Neural progenitor cell (in vitro differentiated cells): Measurements from ENCODE around the gene CSAG3. TPM values are rescaled to one million over a fixed set of nuclear protein-coding genes. Genes with fewer than 3 reads are reported as not detected.
"Not testable (repeated sequence)": the region's sequence is repeated elsewhere in the genome, so short reads cannot be mapped to it uniquely, and the experiment has no call there.

Experiments used
- DNase-seq: peaks from one replicate; pipeline ENCODE4 v3.0.0-alpha.2; 2016; ENCODE audit warnings: low spot score
- H2AFZ ChIP-seq: fragments of 200-600 bp; sonication (generic); replicated peaks from 2 replicates; pipeline ENCODE4 v1.6.1; 2016; ENCODE audit warnings: antibody characterized with exemption
- H3F3A ChIP-seq: fragments of 200-600 bp; sonication (generic); 2 replicates; pipeline ENCODE4 v1.6.1; 2016; ENCODE audit warnings: antibody characterized with exemption, low read depth
- H3K27ac ChIP-seq: fragments of 200-600 bp; sonication (generic); 2 replicates; pipeline ENCODE4 v1.5.1; 2016; ENCODE audit warnings: mild to moderate bottlenecking
- H3K27me3 ChIP-seq: fragments of 200-600 bp; sonication (generic); 2 replicates; pipeline ENCODE4 v1.6.1; 2016; ENCODE audit warnings: mild to moderate bottlenecking, moderate library complexity
- H3K36me3 ChIP-seq: fragments of 200-600 bp; sonication (generic); 2 replicates; pipeline ENCODE4 v1.5.1; 2016
- H3K4me1 ChIP-seq: fragments of 200-600 bp; sonication (generic); 2 replicates; pipeline ENCODE4 v1.6.1; 2016; ENCODE audit warnings: mixed run types
- H3K4me2 ChIP-seq: fragments of 200-600 bp; sonication (generic); 2 replicates; pipeline ENCODE4 v1.6.1; 2016
- H3K4me3 ChIP-seq: fragments of 200-600 bp; sonication (generic); 2 replicates; pipeline ENCODE4 v1.5.1; 2016
- H3K79me2 ChIP-seq: fragments of 200-600 bp; sonication (generic); 2 replicates; pipeline ENCODE4 v1.6.1; 2016; ENCODE audit warnings: low read depth
- H3K9ac ChIP-seq: fragments of 200-600 bp; sonication (generic); 2 replicates; pipeline ENCODE4 v1.6.1; 2016
- H3K9me3 ChIP-seq: fragments of 200-600 bp; sonication (generic); 2 replicates; pipeline ENCODE4 v1.5.1; 2016; ENCODE audit warnings: low read depth
- H4K20me1 ChIP-seq: fragments of 200-600 bp; sonication (generic); 2 replicates; pipeline ENCODE4 v1.6.1; 2016; ENCODE audit warnings: low read depth
- H3K27ac Mint-ChIP-seq: 3 replicates; pipeline ENCODE4 v1.8.0; 2021; ENCODE audit warnings: mixed read lengths
- H3K27me3 Mint-ChIP-seq: 2 replicates; pipeline ENCODE4 v1.8.0; 2022; ENCODE audit warnings: low read depth, mild to moderate bottlenecking, inconsistent platforms, moderate library complexity, mixed read lengths; ENCODE audit not compliant: insufficient read depth
- H3K36me3 Mint-ChIP-seq: 3 replicates; pipeline ENCODE4 v1.8.0; 2021; ENCODE audit warnings: mixed read lengths
- H3K4me1 Mint-ChIP-seq: 3 replicates; pipeline ENCODE4 v1.8.0; 2021; ENCODE audit warnings: mixed read lengths
- H3K4me3 Mint-ChIP-seq: 3 replicates; pipeline ENCODE4 v1.8.0; 2021; ENCODE audit warnings: mild to moderate bottlenecking, moderate library complexity, mixed read lengths
- H3K9me3 Mint-ChIP-seq: 3 replicates; pipeline ENCODE4 v1.8.0; 2020; ENCODE audit warnings: mixed read lengths
- CTCF ChIP-seq: fragments of 200-600 bp; sonication (generic); IDR thresholded peaks from 2 replicates; pipeline ENCODE4 v1.5.1; 2017; ENCODE audit warnings: antibody characterized with exemption, mild to moderate bottlenecking
- EZH2 ChIP-seq: fragments of 200-600 bp; sonication (generic); IDR thresholded peaks from 2 replicates; pipeline ENCODE4 v1.6.1; 2017; ENCODE audit warnings: antibody characterized with exemption, mild to moderate bottlenecking, moderate library complexity
- EZH2phosphoT487 ChIP-seq: fragments of 200-600 bp; sonication (generic); IDR thresholded peaks from 2 replicates; pipeline ENCODE4 v1.6.1; 2017; ENCODE audit warnings: antibody characterized with exemption
- total RNA-seq: library from RNA; depleted of rRNA; stranded (reverse); fragments of >200 nt; gene quantifications from 2 replicates; pipeline ENCODE4 v1.2.3, GENCODE V29; 2015; ENCODE audit warnings: low replicate concordance

The CSAG3 gene
- total RNA-seq: not detected in 2 replicates

GRCh38 chrX:152758918-152759317, at the start of gene CSAG3:
TSS of gene CSAG3 (plus strand) at chrX:152759218.
- H2AFZ ChIP-seq, H3K79me2 ChIP-seq, H3K4me1 Mint-ChIP-seq, H3K4me1 ChIP-seq, H3K27ac Mint-ChIP-seq, H3K27ac ChIP-seq, H3K27me3 Mint-ChIP-seq, H3K36me3 Mint-ChIP-seq, H3K36me3 ChIP-seq, H3F3A ChIP-seq, H3K27me3 ChIP-seq, H3K4me3 Mint-ChIP-seq, H3K9ac ChIP-seq, H3K4me3 ChIP-seq, H3K9me3 Mint-ChIP-seq, DNase-seq, H3K9me3 ChIP-seq, H3K4me2 ChIP-seq, H4K20me1 ChIP-seq: not testable (repeated sequence)

GRCh38 chrX:152713195-152713594, 45.8 kb upstream of the CSAG3 start:
- H3K27me3 Mint-ChIP-seq, H3K4me2 ChIP-seq, H3K9ac ChIP-seq, H3K36me3 ChIP-seq, H3K36me3 Mint-ChIP-seq, H2AFZ ChIP-seq, H3K9me3 Mint-ChIP-seq, H3K4me1 Mint-ChIP-seq, H3K4me3 Mint-ChIP-seq, H4K20me1 ChIP-seq, H3K27ac ChIP-seq, H3K27ac Mint-ChIP-seq, H3K27me3 ChIP-seq, H3K4me3 ChIP-seq, H3K4me1 ChIP-seq, H3K9me3 ChIP-seq, H3F3A ChIP-seq, DNase-seq, H3K79me2 ChIP-seq: not testable (repeated sequence)

- H3K79me2 ChIP-seq, DNase-seq, H3K4me3 ChIP-seq, H3K27me3 Mint-ChIP-seq, H3K4me3 Mint-ChIP-seq, H3K4me2 ChIP-seq, H4K20me1 ChIP-seq, H3K4me1 ChIP-seq, H3K9ac ChIP-seq, H3K4me1 Mint-ChIP-seq, H3K36me3 ChIP-seq, H3K9me3 Mint-ChIP-seq, H2AFZ ChIP-seq, H3K36me3 Mint-ChIP-seq, H3K9me3 ChIP-seq, H3K27me3 ChIP-seq, H3F3A ChIP-seq, H3K27ac ChIP-seq, H3K27ac Mint-ChIP-seq: not testable (repeated sequence)
Measured at GRCh38 chrX:152713815-152714787, 44.9 kb upstream of the CSAG3 start, which contains the start of gene MAGEA2B. TSS of gene MAGEA2B (plus strand) at chrX:152714628. CDS start at chrX:152717107, 2,479 bp downstream.

GRCh38 chrX:152725409-152725808, 33.6 kb upstream of the CSAG3 start:
- Histone ChIP-seq H4K20me1 (no peaks in the 10 kb centered on the region), H3K4me3 (no peak overlapping the region), H3K4me1 (no peaks in the 10 kb centered on the region), H3K27me3 (no peaks in the 10 kb centered on the region), H3K79me2 (no peaks in the 10 kb centered on the region), H3K9me3 (no peaks in the 10 kb centered on the region), H2AFZ (no peak overlapping the region), H3F3A (no peaks in the 10 kb centered on the region), H3K27ac (no peak overlapping the region), H3K36me3 (no peaks in the 10 kb centered on the region), H3K4me2 (no peak overlapping the region), H3K9ac (no peak overlapping the region)
- H3K4me3 Mint-ChIP-seq: no peak overlapping the region
- no peak overlapping the region for H3K27ac Mint-ChIP-seq
- H3K4me1 Mint-ChIP-seq: no peaks in the 10 kb centered on the region
- H3K27me3 Mint-ChIP-seq: no peaks in the 10 kb centered on the region
- no peak for DNase-seq
- H3K9me3 Mint-ChIP-seq: peaks cover 8% of the 10 kb centered on the region
- TF ChIP-seq EZH2 (no peak), EZH2phosphoT487 (no peak), CTCF (no peak)
- H3K36me3 Mint-ChIP-seq: no peaks in the 10 kb centered on the region
